Panc1 (cell line): ENCODE measurements around the gene LELP1. TPM values are rescaled to one million over a fixed set of nuclear protein-coding genes. Genes with fewer than 3 reads are reported as not detected.

Source experiments
- ATAC-seq: fragments of 200-7000 bp; cut with Tn5 transposase; 2 replicates; pipeline ENCODE4 v1.9.1; 2020; ENCODE audit warnings: mild to moderate bottlenecking, moderate library complexity
- BruUV-seq: library from RNA; stranded (reverse); fragments of 400-500 nt; replicated peaks from 2 replicates; lab custom pipeline; 2021; lab: Mats Ljungman, UMichigan
- CTCF ChIA-PET: fragments of 300-600 bp; sonication (Branson Sonifier 250); formaldehyde crosslinking; loops from one replicate; lab custom pipeline; 2022; ENCODE audit warnings: antibody characterized with exemption; lab: Charles Lee
- POLR2A ChIA-PET: fragments of 300-600 bp; sonication (Branson Sonifier 250); formaldehyde crosslinking; loops from one replicate; lab custom pipeline; 2022; ENCODE audit warnings: antibody characterized with exemption; lab: Charles Lee
- DNase-seq: peaks from one replicate; pipeline ENCODE4 v3.0.0-alpha.2; 2010; ENCODE audit warnings: low read depth, low spot score
- H3K27ac ChIP-seq: 2 replicates; pipeline ENCODE4 v1.5.1; 2011; ENCODE audit warnings: mild to moderate bottlenecking, low read length, inconsistent platforms
- H3K27me3 ChIP-seq: fragments of 200-500 bp; sonication (Bioruptor generic); 2 replicates; pipeline ENCODE4 v1.6.0; 2014; ENCODE audit warnings: low read length, inconsistent platforms; ENCODE audit not compliant: control insufficient read depth, insufficient read depth
- H3K36me3 ChIP-seq: fragments of 200-500 bp; sonication (Bioruptor generic); 2 replicates; pipeline ENCODE4 v1.5.1; 2014; ENCODE audit warnings: inconsistent platforms, mild to moderate bottlenecking, low read length, moderate library complexity; ENCODE audit not compliant: control insufficient read depth, insufficient read depth
- H3K4me1 ChIP-seq: 2 replicates; pipeline ENCODE4 v1.5.1; 2011; ENCODE audit warnings: inconsistent platforms, mild to moderate bottlenecking, low read length, moderate library complexity; ENCODE audit not compliant: control insufficient read depth, insufficient read depth
- H3K4me3 ChIP-seq, 2 experiments: 2 replicates each; pipeline ENCODE4 v1.5.1; 2011 to 2012; ENCODE audit warnings: low read depth in 2 of 2, low read length in 2 of 2, mild to moderate bottlenecking in 2 of 2, inconsistent platforms in 1 of 2, moderate library complexity in 1 of 2
- H3K9me3 ChIP-seq: fragments of 200-500 bp; sonication (Bioruptor generic); 2 replicates; pipeline ENCODE4 v1.5.1; 2014; ENCODE audit warnings: low read depth, mild to moderate bottlenecking, inconsistent platforms, low read length, moderate library complexity; ENCODE audit not compliant: control insufficient read depth, insufficient read depth
- POLR2AphosphoS5 ChIP-seq: IDR thresholded peaks from 2 replicates; pipeline ENCODE4 v1.6.1; 2012; ENCODE audit warnings: mild to moderate bottlenecking, low read depth, low read length, moderate library complexity
- SIN3A ChIP-seq: IDR thresholded peaks from 2 replicates; pipeline ENCODE4 v1.6.1; 2012; ENCODE audit warnings: low read depth, mild to moderate bottlenecking, low read length, moderate library complexity, borderline replicate concordance; ENCODE audit not compliant: insufficient read depth
- TCF7L2 ChIP-seq: IDR thresholded peaks from 2 replicates; pipeline ENCODE4 v1.6.1; 2011; ENCODE audit warnings: mild to moderate bottlenecking, low read depth, low read length, inconsistent platforms
- in situ Hi-C: cut with HindIII; loops from 2 replicates; pipeline ENCODE4 v1.10.0; 2016; ENCODE audit warnings: low sequenced_read_pairs, low pct_unique_long_range_greater_than_20kb
- intact Hi-C: fragments of 100-400 bp; cut with micrococcal nuclease; formaldehyde crosslinking; loops from one replicate; pipeline ENCODE4 v1.10.0; 2022; ENCODE audit not compliant: unreplicated experiment
- total RNA-seq: library from RNA; stranded (reverse); gene quantifications from one replicate; pipeline ENCODE4 v1.2.1, GENCODE V29; 2021; ENCODE audit not compliant: unreplicated experiment
- TF ChIP-seq, protein P1 (sequence below), 2 experiments: IDR thresholded peaks; 2 replicates each; pipeline ENCODE4 v1.6.1; 2011 to 2012; ENCODE audit warnings: low read depth in 2 of 2, control low read depth in 1 of 2, low read length in 1 of 2, mild to moderate bottlenecking in 1 of 2, moderate library complexity in 1 of 2; ENCODE audit not compliant: insufficient read depth in 1 of 2
- TF ChIP-seq, protein P2 (sequence below): fragments of 450-650 bp; IDR thresholded peaks from 2 replicates; pipeline ENCODE4 v1.5.1; 2017; ENCODE audit warnings: mild to moderate bottlenecking

LELP1 gene
- total RNA-seq, 1 experiment from 2014 or later: not detected

DNA sequence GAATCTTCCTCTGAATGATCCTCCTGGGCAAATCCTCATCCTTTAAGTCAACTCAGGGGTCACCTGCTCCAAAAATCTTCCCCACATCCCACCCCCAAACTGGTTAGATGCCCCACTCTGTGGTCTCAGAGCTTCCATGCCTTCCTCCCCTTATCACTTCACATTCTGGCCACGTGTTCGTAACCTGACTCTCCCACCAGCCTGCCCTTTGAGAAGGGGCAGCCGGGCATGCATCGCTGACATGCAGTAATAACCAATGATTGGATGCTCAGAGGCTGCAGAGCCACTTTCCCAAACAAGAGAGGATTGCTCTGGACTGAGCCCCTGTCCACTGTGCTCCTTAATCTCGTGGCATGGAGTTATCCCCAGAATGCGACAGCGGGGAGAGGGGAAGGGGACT lies 7.0 kb downstream of the LELP1 start:
- ChIA-PET CTCF (no interaction called here), POLR2A (no interaction called here)
- Histone ChIP-seq H3K27me3 (peaks cover 10% of the 10 kb centered on the region), H3K27ac (no peak overlapping the region), H3K4me1 (no peaks in the 10 kb centered on the region), H3K4me3 (no peak overlapping the region), H3K9me3 (no peaks in the 10 kb centered on the region), H3K36me3 (no peaks in the 10 kb centered on the region)
- no peak for ATAC-seq
- intact Hi-C loops (no loop called here), in situ Hi-C loops (no loop called here)
- TF ChIP-seq, protein P1, sequence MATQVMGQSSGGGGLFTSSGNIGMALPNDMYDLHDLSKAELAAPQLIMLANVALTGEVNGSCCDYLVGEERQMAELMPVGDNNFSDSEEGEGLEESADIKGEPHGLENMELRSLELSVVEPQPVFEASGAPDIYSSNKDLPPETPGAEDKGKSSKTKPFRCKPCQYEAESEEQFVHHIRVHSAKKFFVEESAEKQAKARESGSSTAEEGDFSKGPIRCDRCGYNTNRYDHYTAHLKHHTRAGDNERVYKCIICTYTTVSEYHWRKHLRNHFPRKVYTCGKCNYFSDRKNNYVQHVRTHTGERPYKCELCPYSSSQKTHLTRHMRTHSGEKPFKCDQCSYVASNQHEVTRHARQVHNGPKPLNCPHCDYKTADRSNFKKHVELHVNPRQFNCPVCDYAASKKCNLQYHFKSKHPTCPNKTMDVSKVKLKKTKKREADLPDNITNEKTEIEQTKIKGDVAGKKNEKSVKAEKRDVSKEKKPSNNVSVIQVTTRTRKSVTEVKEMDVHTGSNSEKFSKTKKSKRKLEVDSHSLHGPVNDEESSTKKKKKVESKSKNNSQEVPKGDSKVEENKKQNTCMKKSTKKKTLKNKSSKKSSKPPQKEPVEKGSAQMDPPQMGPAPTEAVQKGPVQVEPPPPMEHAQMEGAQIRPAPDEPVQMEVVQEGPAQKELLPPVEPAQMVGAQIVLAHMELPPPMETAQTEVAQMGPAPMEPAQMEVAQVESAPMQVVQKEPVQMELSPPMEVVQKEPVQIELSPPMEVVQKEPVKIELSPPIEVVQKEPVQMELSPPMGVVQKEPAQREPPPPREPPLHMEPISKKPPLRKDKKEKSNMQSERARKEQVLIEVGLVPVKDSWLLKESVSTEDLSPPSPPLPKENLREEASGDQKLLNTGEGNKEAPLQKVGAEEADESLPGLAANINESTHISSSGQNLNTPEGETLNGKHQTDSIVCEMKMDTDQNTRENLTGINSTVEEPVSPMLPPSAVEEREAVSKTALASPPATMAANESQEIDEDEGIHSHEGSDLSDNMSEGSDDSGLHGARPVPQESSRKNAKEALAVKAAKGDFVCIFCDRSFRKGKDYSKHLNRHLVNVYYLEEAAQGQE (IDR thresholded peaks at IDR 0.05; ENCODE audit: insufficient read depth in 1 of 2, low read depth in 2 of 2, low read length in 1 of 2): no peak
- TF ChIP-seq, protein P2, sequence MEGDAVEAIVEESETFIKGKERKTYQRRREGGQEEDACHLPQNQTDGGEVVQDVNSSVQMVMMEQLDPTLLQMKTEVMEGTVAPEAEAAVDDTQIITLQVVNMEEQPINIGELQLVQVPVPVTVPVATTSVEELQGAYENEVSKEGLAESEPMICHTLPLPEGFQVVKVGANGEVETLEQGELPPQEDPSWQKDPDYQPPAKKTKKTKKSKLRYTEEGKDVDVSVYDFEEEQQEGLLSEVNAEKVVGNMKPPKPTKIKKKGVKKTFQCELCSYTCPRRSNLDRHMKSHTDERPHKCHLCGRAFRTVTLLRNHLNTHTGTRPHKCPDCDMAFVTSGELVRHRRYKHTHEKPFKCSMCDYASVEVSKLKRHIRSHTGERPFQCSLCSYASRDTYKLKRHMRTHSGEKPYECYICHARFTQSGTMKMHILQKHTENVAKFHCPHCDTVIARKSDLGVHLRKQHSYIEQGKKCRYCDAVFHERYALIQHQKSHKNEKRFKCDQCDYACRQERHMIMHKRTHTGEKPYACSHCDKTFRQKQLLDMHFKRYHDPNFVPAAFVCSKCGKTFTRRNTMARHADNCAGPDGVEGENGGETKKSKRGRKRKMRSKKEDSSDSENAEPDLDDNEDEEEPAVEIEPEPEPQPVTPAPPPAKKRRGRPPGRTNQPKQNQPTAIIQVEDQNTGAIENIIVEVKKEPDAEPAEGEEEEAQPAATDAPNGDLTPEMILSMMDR: no peak
- TF ChIP-seq TCF7L2 (no peak), SIN3A (no peak), POLR2AphosphoS5 (no peak)
- DNase-seq: no peak
- BruUV-seq: no TSS peak

DNA sequence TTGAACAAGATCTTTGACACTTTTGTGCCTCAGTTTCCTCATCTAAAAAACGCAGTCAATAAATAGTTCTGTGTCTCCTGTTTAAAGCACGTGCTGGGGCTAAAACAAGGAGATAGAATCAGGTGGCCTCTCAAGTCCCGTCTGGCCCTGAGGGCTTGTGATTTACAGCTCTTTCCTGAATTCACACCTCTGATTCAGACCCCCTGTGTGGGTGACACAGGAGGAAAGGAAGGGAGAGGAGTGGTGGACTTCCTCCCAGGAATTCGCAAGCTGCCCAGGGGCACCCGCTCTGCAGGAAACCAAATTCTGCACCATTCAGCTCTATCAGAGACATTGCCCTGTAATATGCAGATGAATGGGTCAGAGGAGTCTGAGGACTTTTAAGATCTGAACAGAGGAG lies 9.0 kb downstream of the LELP1 start:
- no peak for ATAC-seq
- CTCF ChIA-PET: no interaction called here
- Histone ChIP-seq H3K4me3 (no peak overlapping the region), H3K4me1 (no peaks in the 10 kb centered on the region), H3K27ac (no peak overlapping the region), H3K27me3 (peaks cover 5% of the 10 kb centered on the region; the same call in 1 of the 2 replicates), H3K9me3 (no peaks in the 10 kb centered on the region), H3K36me3 (no peaks in the 10 kb centered on the region)
- DNase-seq: no peak
- in situ Hi-C loops (no loop called here), intact Hi-C loops (no loop called here)
- BruUV-seq: no TSS peak
- TF ChIP-seq, protein P1 (IDR thresholded peaks at IDR 0.05; ENCODE audit: insufficient read depth in 1 of 2, low read depth in 2 of 2, low read length in 1 of 2): no peak
- no peak for TF ChIP-seq SIN3A
- no peak for TF ChIP-seq TCF7L2
- TF ChIP-seq, protein P2: no peak
- no peak for TF ChIP-seq POLR2AphosphoS5
- POLR2A ChIA-PET: no interaction called here
